HG03159 (cell line): ENCODE data around the gene YPEL4.

Source experiments
- ATAC-seq: cut with Tn5 transposase; IDR thresholded peaks from one replicate; pipeline ENCODE4 v1.9.1; 2021; ENCODE audit warnings: mild to moderate bottlenecking, moderate library complexity; ENCODE audit not compliant: unreplicated experiment

YPEL4 gene

DNA sequence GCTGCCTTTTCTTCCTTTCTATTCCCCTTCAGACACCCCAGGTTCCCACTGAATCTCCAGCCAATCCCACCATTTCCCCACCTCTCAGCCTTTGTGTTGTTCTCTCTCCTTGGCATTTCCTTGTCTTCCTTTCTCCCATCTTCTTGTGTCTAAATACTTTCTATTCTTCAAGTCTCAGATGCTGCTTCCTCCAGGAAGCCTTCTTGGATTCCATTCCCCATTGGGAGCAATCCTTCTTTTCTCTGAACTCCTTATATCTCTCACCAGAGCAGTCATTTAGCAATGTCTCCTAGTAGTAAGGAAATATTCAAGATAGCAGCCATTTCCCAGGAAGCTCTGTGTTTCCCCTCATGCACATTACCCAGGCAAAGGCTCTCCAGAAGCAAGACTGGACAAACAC lies 15.4 kb downstream of the YPEL4 start:
- ATAC-seq = no peak

GRCh38 chr11:57633394-57634070 lies 16.2 kb downstream of the YPEL4 start:
- ATAC-seq = no peak

GRCh38 chr11:57632116-57632515 lies 17.6 kb downstream of the YPEL4 start:
- ATAC-seq = no peak

DNA sequence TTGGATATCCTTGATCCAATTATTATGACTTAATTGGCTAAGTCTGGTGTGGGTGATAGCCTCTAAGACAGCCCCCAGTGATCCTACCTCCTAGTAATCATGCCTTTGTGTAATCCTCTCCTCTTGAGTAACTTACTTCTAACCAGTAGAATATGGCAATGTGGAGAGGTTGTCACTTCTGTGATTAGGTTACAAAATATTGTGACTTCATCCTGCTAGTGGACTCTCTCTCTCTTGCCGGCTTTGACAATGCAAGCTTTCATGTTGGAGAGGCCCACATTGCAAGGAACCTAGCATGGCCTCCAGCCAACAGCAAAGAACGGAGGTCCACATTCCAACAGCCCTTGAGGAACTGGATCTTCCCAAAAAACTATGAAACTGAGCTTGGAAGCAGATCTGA lies 19.5 kb downstream of the YPEL4 start:
- no peak for ATAC-seq

DNA sequence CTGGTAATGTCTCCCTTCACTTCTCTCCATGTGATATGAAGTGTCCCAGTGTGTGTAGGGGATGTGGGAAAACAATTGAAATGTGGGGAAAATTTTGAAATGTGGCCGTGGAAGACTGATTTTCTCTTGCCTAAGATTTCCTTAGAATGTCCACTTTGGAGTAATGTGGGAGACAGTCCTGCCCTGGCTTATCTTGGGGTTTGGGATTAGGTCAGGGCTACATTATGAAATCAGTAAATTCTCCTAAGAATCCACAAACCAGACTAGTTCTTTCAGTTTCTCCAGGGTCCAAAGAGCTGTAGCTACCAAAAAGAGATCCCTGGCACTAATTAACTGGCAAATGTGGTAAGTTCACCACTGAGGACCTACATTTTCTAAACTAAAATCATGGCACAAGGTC lies 22.8 kb downstream of the YPEL4 start:
- ATAC-seq = no peak

DNA sequence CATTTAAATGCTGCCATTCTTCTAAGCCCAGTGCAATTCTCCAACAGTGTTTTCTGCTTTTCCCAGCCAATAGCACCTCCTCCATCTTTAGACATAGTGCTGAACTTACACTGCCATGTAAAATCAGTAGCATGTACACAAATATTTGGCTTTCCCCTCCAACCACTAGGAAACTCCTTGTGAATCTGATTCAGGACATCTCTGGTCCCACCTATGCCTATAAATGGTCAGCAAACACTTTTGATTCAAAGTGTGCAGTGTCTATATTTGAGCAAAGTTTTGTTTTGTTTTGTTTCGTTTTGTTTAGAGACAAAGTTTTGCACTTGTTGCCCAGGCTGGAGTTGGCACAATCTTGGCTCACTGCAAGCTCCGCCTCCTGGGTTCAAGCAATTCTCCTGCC lies 24.8 kb downstream of the YPEL4 start:
- ATAC-seq = no peak

GRCh38 chr11:57622263-57622662 lies 27.4 kb downstream of the YPEL4 start:
- no peak for ATAC-seq

DNA sequence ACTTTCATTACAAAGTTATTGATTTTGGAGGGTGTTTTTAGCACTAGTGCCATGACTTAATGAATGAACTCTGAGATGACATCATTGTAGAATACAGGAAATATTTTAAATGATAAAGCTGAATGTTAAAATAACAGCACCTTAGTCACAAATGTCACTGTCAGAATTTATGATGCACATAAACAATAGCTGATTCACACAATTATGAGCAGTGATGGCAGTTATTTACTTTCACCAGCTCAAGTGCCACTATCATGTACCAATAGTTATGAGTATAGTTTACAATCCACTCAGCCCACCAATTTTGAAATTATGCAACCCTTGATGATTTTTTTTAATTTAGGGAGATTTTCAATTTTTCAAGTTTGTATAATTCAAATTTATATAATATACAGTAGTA lies 29.2 kb downstream of the YPEL4 start:
- no peak for ATAC-seq

GRCh38 chr11:57619331-57619730 lies 30.4 kb downstream of the YPEL4 start:
- ATAC-seq = no peak

- ATAC-seq = no peak
Measured at GRCh38 chr11:57618438-57618837, 31.3 kb downstream of the YPEL4 start.

- ATAC-seq = no peak
Measured at GRCh38 chr11:57616595-57616994, 33.1 kb downstream of the YPEL4 start.

GRCh38 chr11:57615308-57615707 lies 34.4 kb downstream of the YPEL4 start:
- no peak for ATAC-seq

DNA sequence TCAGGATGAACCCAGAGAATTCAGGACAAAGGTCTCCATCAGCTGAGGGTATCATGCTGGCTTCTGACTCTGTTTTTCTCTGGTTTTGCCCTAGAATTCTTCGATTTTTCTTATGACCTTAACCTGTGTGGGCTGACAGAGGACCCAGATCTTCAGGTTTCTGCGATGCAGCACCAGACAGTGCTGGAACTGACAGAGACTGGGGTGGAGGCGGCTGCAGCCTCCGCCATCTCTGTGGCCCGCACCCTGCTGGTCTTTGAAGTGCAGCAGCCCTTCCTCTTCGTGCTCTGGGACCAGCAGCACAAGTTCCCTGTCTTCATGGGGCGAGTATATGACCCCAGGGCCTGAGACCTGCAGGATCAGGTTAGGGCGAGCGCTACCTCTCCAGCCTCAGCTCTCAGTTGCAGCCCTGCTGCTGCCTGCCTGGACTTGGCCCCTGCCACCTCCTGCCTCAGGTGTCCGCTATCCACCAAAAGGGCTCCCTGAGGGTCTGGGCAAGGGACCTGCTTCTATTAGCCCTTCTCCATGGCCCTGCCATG lies 35.4 kb downstream of the YPEL4 start:
- ATAC-seq = no peak

- no peak for ATAC-seq
Measured at GRCh38 chr11:57610170-57610569, 39.5 kb downstream of the YPEL4 start.

GRCh38 chr11:57605028-57605420 lies 44.7 kb downstream of the YPEL4 start:
- no peak for ATAC-seq

DNA sequence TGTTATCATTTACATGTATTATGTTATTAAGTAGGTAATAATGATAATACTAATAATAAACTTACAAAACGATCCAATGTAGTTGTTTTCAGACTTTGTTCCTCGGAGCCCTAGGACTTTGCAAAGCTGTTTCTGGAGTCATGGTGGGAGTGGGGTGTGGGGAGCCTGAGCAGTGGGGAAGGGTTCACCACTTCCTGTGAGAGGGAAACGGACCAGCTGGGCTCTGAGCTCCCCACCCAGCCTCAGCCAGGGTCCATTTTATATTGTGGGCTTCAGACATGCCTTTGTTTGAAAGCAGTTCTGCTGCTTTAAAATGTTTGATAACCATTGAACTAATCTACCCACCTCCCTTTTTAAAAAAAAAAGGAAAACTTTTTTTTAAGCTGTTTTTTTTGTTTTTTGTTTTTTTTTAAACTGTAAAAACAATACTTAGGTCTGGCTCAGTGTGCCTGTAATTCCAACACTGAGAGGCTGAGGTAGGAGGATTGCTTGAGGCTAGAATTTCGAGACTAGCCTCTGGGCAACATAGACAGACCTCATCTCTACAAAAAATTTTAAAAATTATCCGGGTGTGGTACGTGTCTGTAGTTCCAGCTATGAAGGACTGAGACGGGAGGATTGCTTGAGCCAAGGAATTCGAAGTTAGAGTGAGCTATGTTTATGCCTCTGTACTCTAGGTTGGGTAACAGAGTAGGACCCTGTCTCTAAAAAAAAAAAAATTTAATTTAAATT lies 45.2 kb downstream of the YPEL4 start:
- ATAC-seq = no peak

- no peak for ATAC-seq
Measured at GRCh38 chr11:57601297-57601696, 48.4 kb downstream of the YPEL4 start.

GRCh38 chr11:57599381-57599780 lies 50.3 kb downstream of the YPEL4 start:
- no peak for ATAC-seq

DNA sequence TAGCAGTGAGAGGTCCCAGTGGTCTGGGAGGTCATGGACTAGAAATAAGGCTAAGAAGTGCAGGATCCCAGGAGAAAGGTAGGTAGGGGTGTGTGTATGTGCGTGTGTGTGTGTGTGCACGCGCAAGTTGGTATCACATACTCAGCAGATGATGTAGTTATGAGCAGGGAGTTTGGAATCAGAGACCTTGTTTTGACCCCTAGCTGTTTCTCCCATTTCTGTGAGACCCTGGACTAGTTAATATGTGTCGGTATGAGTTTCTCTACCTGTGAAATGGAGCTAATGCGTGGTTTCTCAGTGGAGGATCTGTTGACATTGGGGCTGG lies 50.9 kb downstream of the YPEL4 start:
- ATAC-seq = no peak

DNA sequence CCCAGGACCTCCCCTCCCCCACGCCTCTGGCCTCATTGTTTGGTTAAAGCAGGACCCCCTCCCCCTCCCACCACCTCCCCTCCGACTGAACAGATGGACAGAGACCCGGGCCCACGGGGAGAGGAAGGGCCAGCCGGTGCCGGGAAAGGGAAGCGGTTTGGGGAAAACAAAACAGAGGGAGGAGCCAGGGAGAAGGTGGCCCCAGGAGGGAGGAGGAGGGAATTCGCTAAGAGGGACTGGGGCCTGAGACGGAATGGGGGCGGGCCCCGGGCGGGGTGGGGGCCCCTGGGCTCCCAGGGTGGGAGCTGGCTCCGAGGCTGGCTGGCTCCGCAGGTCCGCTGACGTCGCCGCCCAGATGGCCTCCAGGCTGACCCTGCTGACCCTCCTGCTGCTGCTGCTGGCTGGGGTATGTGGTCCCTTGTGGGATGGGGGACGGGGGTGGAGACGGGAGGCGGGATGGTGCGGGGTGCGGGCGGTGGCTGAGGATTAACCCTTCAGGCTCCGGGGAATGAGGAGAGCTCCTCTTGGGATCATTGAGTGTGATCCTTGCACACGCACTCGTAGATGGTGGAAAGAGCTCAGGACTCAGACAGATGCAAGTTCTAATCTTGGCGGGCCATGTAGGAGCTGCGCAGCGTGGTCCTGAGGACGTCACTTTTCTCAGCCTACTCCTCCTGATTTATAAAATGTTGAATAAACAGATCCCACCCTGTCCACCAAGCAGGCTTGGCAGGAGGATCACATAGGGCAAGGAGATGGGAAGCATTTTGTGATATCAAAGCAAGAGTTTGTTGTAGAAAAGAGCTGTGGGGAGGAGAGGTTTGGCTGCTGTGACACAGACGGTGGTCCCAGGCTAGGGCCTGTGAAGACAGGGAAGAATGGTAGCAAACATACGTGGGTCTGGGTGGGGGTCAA lies 51.5 kb downstream of the YPEL4 start:
- no peak for ATAC-seq

DNA sequence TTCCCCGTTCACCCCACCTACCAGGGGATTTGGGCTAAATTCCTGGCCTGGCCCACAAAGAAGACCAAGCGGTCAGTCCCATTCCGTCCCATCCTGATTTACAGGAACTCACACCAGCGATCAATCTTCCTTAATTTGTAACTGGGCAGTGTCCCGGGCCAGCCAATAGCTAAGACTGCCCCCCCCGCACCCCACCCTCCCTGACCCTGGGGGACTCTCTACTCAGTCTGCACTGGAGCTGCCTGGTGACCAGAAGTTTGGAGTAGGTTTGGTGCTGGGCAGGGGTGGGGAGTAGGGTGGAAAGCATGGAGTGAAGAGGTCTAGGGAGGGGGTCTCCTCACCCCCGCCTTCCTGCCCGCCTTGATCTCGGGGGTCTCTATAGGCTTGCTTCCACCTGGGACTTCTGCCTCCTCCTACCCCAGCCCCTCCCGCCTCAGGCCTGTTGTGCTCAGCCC lies 52.2 kb downstream of the YPEL4 start, which contains the start of gene SERPING1:
Gene SERPING1 (plus strand): TSS at position 225 of the 455 bp plus-strand sequence. CDS start 586 bp downstream, outside the sequence.
- ATAC-seq = no peak
